ENCODE results near the gene DRP2. TPM values are rescaled to one million over a fixed set of nuclear protein-coding genes. Genes with fewer than 3 reads are reported as not detected.
"Not testable (repeated sequence)": the region's sequence is repeated elsewhere in the genome, so short reads cannot be mapped to it uniquely, and the experiment has no call there.

Gene DRP2, protein sequence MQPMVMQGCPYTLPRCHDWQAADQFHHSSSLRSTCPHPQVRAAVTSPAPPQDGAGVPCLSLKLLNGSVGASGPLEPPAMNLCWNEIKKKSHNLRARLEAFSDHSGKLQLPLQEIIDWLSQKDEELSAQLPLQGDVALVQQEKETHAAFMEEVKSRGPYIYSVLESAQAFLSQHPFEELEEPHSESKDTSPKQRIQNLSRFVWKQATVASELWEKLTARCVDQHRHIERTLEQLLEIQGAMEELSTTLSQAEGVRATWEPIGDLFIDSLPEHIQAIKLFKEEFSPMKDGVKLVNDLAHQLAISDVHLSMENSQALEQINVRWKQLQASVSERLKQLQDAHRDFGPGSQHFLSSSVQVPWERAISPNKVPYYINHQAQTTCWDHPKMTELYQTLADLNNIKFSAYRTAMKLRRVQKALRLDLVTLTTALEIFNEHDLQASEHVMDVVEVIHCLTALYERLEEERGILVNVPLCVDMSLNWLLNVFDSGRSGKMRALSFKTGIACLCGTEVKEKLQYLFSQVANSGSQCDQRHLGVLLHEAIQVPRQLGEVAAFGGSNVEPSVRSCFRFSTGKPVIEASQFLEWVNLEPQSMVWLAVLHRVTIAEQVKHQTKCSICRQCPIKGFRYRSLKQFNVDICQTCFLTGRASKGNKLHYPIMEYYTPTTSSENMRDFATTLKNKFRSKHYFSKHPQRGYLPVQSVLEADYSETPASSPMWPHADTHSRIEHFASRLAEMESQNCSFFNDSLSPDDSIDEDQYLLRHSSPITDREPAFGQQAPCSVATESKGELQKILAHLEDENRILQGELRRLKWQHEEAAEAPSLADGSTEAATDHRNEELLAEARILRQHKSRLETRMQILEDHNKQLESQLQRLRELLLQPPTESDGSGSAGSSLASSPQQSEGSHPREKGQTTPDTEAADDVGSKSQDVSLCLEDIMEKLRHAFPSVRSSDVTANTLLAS
- total RNA-seq = under 1 TPM in 1 of 3 donors, not detected in 2; 0.07 TPM
- total RNA-seq (2013) = 0.11 TPM

DNA sequence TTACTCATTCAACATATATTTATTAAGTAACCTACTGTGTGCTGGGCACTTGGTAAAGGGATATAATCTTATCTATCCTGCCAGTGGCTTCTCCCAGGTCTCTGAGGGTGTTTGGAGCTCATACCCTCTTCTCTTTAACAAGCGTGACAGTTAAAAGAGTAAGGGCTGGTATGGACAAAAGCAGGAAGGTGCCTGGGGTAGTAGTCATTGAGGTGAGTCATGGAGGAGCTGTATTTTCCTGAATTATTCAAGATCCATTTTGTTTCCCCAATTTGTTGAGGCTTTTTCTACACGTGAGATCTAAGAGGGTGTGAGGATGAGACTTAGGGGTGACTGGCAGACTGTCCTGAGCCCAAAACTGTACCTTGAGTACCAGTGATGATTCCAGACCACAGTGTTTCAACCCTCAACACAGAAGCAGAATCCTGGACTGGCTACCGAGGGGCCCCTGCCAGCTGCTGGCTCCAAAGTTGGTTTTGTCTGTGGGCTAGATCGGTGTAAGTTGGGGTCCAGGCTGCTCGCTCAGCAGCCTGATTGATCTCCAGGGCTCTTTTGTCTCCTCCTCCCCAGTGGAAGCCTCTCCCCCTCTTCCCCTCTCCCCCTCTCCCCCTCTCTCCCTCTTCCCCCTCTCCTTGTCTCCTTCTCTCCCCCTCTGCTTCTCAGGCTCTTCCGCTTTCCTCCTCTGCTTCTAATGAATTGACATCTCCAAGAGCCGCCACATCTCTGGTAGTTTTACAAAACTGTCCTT is at the start of gene DRP2:
DRP2 (plus strand) TSS at position 671 of the 748 bp plus-strand sequence. CDS start 11,862 bp downstream, outside the sequence.
- Histone ChIP-seq H3K9me3 (ENCODE audit: control insufficient read depth, insufficient read depth, low read length) (no peaks in the 10 kb centered on the region), H3K27ac (ENCODE audit: low read length) (no peak within 1 kb of the TSS), H3K4me1 (ENCODE audit: control insufficient read depth, insufficient read depth, low read length) (no peaks in the 10 kb centered on the region), H3K27me3 (ENCODE audit: control insufficient read depth, insufficient read depth, low read length) (no peaks in the 10 kb centered on the region), H3K4me3 (ENCODE audit: low read length) (no peak within 1 kb of the TSS), H3K36me3 (ENCODE audit: control insufficient read depth, insufficient read depth, low read length) (no peaks in the 10 kb centered on the region)
- intact Hi-C loops (cut with micrococcal nuclease) = no loop called here
- no peaks in the 10 kb centered on the region for H3K4me1 Mint-ChIP-seq
- no peak for ATAC-seq
- H3K4me3 Mint-ChIP-seq = no peak within 1 kb of the TSS
- WGBS (ENCODE audit: insufficient coverage) = 74% methylated on average over 4 of the region's 7 CpGs
- DNase-seq = no peak
- peaks cover 2 to 15% of the 10 kb centered on the region in 2 donors for H3K27me3 Mint-ChIP-seq (ENCODE audit: low read depth in 2 of 2)
- no peaks in the 10 kb centered on the region for H3K36me3 Mint-ChIP-seq
- no peak within 1 kb of the TSS for H3K27ac Mint-ChIP-seq
- TF ChIP-seq CTCF (IDR thresholded peaks at IDR 0.05) = no peak
- H3K9me3 Mint-ChIP-seq = no peaks in the 10 kb centered on the region

- H3K9me3 Mint-ChIP-seq = no peaks in the 10 kb centered on the region
- H3K4me3 Mint-ChIP-seq = no peak overlapping the region
- no peak for DNase-seq
- Histone ChIP-seq H3K4me3 (ENCODE audit: low read length) (no peak overlapping the region), H3K4me1 (ENCODE audit: control insufficient read depth, insufficient read depth, low read length) (no peaks in the 10 kb centered on the region), H3K36me3 (ENCODE audit: control insufficient read depth, insufficient read depth, low read length) (no peaks in the 10 kb centered on the region), H3K27me3 (ENCODE audit: control insufficient read depth, insufficient read depth, low read length) (no peaks in the 10 kb centered on the region), H3K9me3 (ENCODE audit: control insufficient read depth, insufficient read depth, low read length) (no peaks in the 10 kb centered on the region), H3K27ac (ENCODE audit: low read length) (no peak overlapping the region)
- no peaks in the 10 kb centered on the region for H3K36me3 Mint-ChIP-seq
- H3K27ac Mint-ChIP-seq = no peak overlapping the region
- H3K27me3 Mint-ChIP-seq (ENCODE audit: low read depth in 2 of 2) = peaks cover 0 to 4% of the 10 kb centered on the region in 2 donors
- 100% methylated on average over 1 of the region's 4 CpGs for WGBS (ENCODE audit: insufficient coverage)
- no peak for ATAC-seq
- H3K4me1 Mint-ChIP-seq = no peaks in the 10 kb centered on the region
- intact Hi-C loops (cut with micrococcal nuclease) = no loop called here
- no peak for TF ChIP-seq CTCF (IDR thresholded peaks at IDR 0.05)
Measured at GRCh38 chrX:101171883-101172400, 47.6 kb upstream of the DRP2 start.

DNA sequence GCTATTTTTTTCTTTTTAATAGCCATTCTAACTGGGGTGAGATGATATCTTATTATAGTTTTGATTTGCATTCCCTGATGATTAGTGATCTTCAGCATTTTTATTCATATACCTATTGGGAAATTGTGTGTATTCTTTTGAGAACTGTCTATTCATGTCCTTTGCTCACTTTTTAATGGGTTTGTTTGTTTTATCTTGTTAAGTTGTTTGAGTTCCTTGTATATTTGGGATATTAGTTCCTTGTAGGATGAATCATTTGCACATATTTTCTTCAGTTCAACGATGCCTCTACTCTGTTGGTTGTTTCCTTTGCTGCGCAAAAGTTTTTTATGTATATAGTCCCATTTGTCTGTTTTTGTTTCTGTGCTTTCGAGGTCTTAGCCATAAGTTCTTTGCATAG is 43.1 kb upstream of the DRP2 start:
- WGBS (ENCODE audit: insufficient coverage) = 93% methylated on average over 3 of the region's 3 CpGs
- H3K36me3 Mint-ChIP-seq = no peaks in the 10 kb centered on the region
- H3K27me3 ChIP-seq (ENCODE audit: control insufficient read depth, insufficient read depth, low read length) = no peaks in the 10 kb centered on the region
- H3K4me1 ChIP-seq (ENCODE audit: control insufficient read depth, insufficient read depth, low read length) = no peaks in the 10 kb centered on the region
- no peak for DNase-seq
- no peak for TF ChIP-seq CTCF (IDR thresholded peaks at IDR 0.05)
- peaks cover 0 to 5% of the 10 kb centered on the region in 2 donors for H3K27me3 Mint-ChIP-seq (ENCODE audit: low read depth in 2 of 2)
- no peaks in the 10 kb centered on the region for H3K9me3 ChIP-seq (ENCODE audit: control insufficient read depth, insufficient read depth, low read length)
- intact Hi-C loops (cut with micrococcal nuclease) = no loop called here
- H3K9me3 Mint-ChIP-seq = no peaks in the 10 kb centered on the region
- no peaks in the 10 kb centered on the region for H3K36me3 ChIP-seq (ENCODE audit: control insufficient read depth, insufficient read depth, low read length)
- H3K27ac ChIP-seq (ENCODE audit: low read length) = no peak overlapping the region
- H3K27ac Mint-ChIP-seq = no peak overlapping the region
- H3K4me3 ChIP-seq (ENCODE audit: low read length) = no peak overlapping the region
- ATAC-seq = no peak
- no peak overlapping the region for H3K4me3 Mint-ChIP-seq
- no peaks in the 10 kb centered on the region for H3K4me1 Mint-ChIP-seq

DNA sequence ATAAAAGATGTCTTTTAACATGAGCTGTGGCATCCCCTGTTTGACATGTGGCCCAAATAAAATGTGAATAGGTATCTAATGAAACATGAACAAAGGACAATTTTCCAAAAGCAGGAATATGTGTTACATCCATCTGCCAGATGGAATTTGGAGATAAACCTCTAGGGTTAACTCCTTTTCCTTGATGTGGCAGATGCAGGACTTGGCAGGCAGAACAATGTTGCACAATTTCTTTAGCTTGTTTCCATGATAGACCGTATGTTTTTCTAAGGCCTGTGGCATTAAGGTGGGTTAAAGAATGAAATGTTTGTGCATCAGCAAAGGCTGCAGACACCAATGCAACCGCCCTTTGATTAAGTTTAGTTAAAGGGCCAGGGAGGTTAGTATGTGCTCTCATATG is 34.7 kb upstream of the DRP2 start:
- H3K36me3 ChIP-seq (ENCODE audit: control insufficient read depth, insufficient read depth, low read length); H3K27ac Mint-ChIP-seq; H3K4me1 ChIP-seq (ENCODE audit: control insufficient read depth, insufficient read depth, low read length); H3K4me3 Mint-ChIP-seq; ATAC-seq; H3K9me3 ChIP-seq (ENCODE audit: control insufficient read depth, insufficient read depth, low read length); DNase-seq; H3K27me3 ChIP-seq (ENCODE audit: control insufficient read depth, insufficient read depth, low read length); H3K36me3 Mint-ChIP-seq; H3K4me1 Mint-ChIP-seq; H3K4me3 ChIP-seq (ENCODE audit: low read length); H3K9me3 Mint-ChIP-seq; intact Hi-C loops (cut with micrococcal nuclease); H3K27ac ChIP-seq (ENCODE audit: low read length): not testable (repeated sequence)
- 57% methylated on average over 2 of the region's 2 CpGs for WGBS (ENCODE audit: insufficient coverage)
- peaks cover 6 to 10% of the 10 kb centered on the region in 2 donors for H3K27me3 Mint-ChIP-seq (ENCODE audit: low read depth in 2 of 2)

DNA sequence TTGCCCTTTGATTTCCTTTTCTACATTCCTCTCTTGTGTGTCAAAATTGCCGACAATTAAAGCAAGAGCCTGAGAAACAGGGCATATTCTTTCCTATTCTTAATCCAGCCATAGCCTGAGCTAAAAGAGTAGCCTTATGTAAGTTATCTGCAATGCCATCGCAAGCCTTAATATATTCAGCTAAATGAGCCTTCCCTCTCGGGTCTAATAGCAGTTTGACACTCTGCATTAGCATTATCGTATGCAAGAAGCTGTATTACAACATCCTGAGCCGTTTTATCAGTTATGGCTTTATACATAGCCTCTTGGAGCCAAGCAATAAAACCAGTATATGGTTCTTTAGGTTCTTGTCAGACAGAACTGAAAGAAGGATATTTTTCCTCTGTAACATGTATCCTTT is 31.6 kb upstream of the DRP2 start:
- H3K4me3 ChIP-seq (ENCODE audit: low read length); H3K9me3 Mint-ChIP-seq; DNase-seq; H3K36me3 Mint-ChIP-seq; intact Hi-C loops (cut with micrococcal nuclease); ATAC-seq; H3K27me3 ChIP-seq (ENCODE audit: control insufficient read depth, insufficient read depth, low read length); H3K36me3 ChIP-seq (ENCODE audit: control insufficient read depth, insufficient read depth, low read length); H3K4me1 Mint-ChIP-seq; H3K27ac Mint-ChIP-seq; H3K4me3 Mint-ChIP-seq; H3K27ac ChIP-seq (ENCODE audit: low read length); H3K9me3 ChIP-seq (ENCODE audit: control insufficient read depth, insufficient read depth, low read length); H3K4me1 ChIP-seq (ENCODE audit: control insufficient read depth, insufficient read depth, low read length): not testable (repeated sequence)
- 86% methylated on average over 5 of the region's 5 CpGs for WGBS (ENCODE audit: insufficient coverage)
- peaks cover 15 to 35% of the 10 kb centered on the region in 2 donors for H3K27me3 Mint-ChIP-seq (ENCODE audit: low read depth in 2 of 2)
